NCI-H128 (cell line): ENCODE measurements around the gene LTBP2.

ENCODE experiments used
- DNase-seq: peaks from one replicate; lab custom pipeline; 2025; ENCODE audit not compliant: unreplicated experiment; lab: John Stamatoyannopoulos, UW

LTBP2 gene

DNA sequence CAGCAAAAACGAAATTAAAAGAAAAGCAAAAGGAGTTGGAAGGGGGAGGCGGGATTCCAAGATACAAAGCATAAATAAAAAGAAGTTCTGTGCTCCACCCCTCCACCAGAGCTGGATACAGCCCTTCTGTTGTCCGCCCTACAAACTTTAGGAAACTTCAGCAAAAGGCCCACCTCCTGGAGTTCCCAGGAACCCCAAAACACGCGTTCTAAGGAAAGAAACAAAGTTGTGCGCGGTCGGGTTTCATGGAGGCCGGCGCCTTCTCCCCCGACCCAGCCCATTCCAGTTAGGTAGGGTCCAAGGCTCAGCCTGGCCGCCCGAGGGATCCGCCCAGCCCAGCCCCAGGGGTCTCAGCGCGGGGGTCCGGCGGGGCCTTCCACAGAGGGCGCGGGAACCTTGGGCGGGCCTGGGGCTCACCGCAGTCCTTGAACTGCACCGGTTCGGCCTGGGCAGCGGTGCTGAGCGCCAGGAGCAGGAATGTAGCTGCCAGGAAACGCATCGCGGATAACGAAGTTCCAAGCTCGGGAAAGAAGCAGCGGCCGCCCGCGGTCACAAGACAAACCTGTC lies 119.2 kb downstream of the LTBP2 start, which contains the start of gene NPC2:
Gene NPC2, minus strand, starts transcription at position 530 of the 567 bp plus-strand sequence. Its CDS starts 31 bp downstream, at position 499.
- no peak for DNase-seq

DNA sequence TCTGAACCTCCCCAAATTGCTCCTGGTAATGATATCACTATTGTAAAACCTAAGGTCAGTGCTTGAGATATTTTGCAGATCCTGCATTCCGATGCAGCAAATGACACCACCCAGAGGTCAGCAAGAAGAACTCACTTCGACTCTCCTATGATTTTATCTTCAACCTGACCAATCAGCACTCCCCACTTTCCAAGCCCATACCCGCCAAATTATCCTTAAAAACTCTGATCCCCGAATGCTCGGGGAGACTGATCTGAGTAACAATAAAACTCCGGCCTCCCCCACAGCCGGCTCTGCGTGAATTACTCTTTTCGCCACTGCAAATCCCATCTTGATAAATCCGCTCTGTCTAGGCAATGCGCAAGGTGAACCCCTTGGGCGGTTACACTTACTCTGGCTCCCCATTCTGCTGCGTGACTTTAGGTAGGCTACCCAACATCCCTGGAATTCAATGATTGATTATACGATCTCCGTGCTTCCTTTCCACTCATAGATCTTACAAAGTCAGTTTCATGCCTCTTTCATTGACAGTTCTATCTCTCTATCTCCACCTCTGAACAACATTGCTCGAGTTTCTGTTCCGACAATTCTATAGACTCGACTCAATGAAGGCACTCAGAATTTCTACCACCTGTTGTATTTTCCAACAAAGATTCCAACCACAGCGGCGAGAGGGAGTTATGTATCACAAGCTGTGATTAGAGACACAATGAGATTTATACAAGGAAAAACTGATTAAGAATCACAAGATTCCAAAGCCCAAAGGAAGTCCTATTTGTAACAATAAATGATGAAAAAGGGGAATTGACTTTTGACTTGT lies 119.9 kb downstream of the LTBP2 start:
- no peak for DNase-seq

DNA sequence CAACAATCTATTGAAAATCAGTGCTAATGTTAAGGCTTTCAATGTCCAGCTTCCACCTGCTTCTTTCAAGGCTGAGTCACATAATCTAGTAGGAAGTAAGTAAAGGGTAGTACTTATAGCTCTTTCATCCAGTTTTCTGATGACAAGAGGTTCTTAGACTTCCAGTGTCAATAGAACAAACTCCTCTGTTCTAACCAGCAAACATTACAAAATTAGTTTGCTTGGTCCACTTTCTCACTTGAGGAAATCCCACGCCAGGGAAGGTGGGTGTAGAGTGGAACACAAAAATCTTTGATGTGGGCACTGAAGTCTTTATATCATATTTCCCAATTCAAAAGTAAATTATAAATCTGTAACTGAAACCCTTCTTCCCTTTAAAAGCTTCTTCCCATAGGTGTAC lies 121.6 kb downstream of the LTBP2 start:
- no peak for DNase-seq

DNA sequence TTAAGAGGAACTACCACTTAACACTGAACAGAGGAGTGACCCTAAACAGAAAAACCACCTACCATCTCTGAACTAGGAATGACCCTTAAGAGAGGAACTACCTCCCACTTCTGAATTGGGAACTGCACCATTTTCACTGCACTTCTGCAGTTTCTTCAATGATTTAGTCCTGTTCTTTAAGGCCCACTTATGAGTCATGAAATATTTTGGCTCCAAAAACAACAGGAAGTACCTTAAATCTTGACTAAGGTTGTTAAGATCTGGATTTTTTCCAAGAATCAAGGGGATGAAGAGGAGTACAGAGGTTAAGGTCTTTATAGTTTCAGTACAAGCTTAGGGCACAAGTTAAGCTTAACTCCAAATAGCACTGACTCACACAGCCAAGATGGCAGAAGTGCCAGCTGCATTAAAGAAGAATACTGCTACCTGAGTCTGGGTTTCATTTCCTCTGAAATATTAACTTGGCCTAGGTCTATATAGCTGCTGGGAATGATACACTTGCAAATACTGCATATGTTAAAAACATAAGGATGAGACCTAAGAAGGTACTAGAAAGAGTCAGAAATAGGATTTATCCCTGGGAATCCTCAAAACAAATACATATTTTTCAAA lies 123.1 kb downstream of the LTBP2 start:
- no peak for DNase-seq

DNA sequence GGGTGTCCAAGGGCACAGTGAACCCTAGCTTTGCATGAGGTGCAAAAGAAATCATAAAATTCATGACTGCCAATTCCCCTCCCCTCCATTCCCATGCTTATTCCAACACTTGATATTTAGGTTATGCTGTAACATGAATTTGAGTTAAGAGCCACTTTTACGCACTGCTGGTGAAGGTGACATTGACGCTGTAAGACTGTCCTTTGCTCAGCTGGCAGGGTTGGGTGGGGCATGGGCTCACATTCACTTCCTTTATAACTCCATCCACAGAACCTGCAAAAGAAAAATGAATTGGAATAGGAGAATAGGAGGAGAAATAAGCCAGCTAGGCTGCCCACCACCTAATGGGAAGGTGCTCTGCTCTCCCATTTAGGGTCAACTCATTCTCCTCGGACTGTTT lies 125.9 kb downstream of the LTBP2 start:
- no peak for DNase-seq

DNA sequence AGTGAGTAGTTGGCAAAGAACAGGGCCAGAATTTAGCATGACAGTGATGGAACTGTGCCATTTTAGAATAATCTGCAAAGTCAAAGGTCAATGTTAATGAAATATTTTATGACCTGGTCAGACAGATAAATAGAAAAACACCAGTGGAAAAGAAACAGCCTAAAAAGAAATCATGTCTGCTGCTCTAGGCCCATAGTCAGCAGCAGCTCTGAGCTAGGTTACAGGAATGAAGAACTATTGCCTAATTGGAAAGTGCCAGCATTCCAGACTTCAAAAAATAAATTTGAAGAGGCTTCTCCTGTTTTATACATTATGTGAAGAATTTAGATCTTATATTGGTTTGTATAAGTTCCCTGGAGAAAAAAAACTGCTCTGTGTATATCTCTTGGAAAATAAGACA lies 128.7 kb downstream of the LTBP2 start:
- DNase-seq: no peak

DNA sequence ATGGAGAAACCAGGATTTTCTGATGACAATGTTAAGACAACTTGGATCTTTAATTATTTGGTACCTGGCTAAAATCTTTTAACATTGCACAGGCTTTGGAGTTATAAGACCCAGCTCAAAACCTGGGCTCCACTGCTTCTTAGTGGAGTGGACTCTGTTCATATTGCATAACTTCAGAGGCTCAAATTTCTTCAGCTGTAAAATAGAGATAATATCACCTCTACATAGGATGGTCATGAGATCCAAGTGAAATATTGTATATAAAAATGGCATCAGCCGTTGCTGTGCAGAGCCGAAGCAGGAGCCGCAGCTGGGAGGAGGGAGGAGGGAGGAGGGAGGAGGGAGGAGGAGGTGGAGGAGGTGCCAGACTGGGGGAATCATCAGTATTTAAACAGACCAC lies 129.5 kb downstream of the LTBP2 start:
- DNase-seq: no peak

DNA sequence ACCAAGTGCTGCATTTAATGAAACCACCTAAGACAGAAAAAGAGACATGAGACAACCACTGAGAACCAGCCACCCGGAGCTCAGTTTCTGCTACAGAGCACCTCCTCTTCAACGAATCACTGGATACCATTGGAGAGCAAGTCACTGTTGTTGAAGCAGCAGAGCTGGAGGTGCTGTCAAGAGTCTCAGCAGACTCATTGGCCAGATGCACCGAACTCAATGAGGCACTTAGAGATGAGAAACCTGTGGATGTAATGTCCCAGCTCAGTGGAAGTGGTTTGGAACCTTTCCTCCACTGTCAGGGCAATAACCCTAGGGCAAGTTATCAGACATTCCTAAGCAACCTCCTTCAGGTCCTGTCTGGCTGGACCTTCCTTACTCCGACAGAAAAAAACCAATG lies 132.0 kb downstream of the LTBP2 start:
- DNase-seq: no peak

DNA sequence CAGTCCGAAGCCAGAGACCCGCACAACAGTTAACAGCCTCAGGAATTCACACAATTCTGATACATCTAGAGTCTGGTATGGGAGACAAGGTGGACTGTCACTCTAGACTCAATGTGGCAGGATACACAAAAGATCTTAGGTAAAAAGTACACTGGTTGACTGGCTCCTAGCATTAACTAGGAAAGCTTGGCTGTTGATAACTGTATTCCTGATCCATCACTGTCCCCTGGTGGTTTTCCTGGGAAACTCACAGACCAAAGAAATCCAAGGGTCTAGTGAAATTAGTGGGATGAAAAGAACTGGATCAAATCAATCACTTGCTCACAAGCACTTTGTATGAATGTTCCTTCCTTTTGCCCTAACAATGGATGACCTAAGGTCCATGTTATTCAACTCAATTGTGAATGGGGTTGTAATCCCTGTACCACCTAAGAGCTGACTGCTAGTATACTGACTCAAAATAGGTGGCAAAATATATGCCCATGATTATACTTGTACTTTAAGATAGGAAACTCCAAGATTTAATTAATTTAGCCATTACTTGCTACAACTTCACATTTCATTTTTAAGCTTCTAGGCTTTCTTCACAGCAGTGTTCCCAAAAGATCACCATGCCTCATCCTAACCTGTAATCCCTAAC lies 132.9 kb downstream of the LTBP2 start:
- no peak for DNase-seq

DNA sequence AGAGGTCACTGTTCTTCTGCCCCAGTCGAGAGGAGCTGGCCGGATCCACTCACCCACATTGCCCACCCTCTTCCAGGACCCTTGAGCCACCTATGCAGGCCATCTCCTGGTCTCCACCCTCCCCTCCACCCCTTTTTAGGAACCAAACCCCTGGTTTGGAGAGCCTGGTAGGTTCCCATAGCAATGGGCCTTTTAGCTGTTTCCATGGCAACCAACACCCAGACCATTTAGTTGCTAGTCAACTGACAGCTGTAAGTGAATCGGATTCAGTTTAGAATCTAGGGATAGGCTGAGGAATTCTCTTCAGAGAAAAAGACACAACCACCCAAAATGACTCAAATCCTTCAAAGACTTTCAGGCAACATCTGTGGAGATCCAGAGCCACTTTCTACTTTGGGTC lies 135.4 kb downstream of the LTBP2 start:
- no peak for DNase-seq

DNA sequence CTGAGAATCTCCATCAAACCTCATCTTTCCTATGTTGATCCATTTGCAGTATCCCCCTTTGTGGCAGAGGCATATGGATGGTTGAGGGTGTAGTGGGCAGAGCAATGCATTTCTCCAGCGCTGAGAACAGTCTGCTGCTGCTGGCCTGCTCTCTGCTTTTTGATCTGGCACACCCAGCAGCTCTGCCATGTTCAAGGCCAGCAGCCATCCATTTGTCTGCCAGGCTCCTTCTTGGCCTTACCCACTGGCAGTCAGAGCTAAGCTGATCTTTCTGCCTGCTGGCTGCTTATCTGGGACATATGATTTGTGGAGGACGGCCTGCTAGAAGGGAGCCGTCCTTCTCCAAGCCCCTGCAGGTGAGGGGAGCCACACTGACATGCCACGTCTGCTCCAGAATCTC lies 135.9 kb downstream of the LTBP2 start:
- no peak for DNase-seq

DNA sequence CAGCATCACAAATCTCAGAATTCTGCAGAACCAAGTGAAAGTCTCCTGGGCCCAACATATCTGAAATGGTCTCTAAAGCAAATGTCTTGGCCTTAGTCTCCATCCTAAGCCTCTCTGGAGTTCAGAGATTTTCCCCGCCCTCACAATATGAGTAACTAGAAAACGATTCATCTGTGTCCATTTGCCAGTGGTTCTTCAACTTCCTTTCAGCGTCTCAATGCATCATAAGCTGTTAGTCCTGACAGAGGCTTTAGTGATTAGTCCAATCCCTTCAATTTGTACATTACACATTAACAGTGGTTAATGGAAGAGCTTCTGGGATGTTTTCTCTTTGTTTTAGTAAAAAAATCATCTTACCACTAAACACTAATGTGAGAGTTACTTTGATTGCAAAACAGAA lies 136.4 kb downstream of the LTBP2 start:
- DNase-seq: no peak

DNA sequence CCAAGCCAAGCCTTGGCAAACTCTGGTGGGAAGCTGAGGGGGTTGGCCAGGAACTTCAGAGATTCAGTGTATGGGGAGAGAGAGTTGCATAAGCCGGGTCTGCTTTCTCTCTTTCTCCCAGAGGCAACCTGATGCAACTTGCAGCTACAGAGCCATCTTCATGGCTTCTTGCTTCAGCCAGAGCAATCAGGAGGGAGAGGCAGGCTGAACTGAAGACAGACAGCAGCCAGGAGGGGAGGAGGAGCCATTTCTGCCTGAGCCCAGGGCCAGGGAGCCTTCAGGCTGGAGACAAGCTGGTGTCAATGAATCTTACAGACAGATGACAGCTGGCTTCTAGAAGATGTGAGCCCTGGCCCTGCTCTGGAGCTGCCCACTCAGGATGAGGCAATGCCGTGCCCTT lies 137.7 kb downstream of the LTBP2 start:
- DNase-seq: no peak

DNA sequence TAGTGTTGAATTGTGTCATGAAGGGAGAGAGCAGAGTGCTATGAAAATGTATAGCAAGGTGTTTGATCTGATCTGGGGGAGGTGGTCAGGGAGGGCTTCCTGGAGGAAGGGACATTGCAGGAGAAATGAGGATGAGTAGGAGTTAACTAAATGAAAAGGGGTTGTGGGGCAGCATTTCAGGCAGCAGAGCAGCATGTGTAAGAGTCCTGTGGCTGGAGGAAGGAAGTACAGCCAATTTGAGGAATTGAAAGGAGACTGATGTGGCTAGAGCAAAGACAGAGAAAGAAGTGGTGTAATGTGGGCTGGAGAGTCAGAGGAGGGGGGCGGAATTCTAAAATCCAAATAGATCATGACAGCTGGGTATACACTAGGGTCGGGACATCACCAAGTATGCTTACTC lies 139.4 kb downstream of the LTBP2 start:
- no peak for DNase-seq

DNA sequence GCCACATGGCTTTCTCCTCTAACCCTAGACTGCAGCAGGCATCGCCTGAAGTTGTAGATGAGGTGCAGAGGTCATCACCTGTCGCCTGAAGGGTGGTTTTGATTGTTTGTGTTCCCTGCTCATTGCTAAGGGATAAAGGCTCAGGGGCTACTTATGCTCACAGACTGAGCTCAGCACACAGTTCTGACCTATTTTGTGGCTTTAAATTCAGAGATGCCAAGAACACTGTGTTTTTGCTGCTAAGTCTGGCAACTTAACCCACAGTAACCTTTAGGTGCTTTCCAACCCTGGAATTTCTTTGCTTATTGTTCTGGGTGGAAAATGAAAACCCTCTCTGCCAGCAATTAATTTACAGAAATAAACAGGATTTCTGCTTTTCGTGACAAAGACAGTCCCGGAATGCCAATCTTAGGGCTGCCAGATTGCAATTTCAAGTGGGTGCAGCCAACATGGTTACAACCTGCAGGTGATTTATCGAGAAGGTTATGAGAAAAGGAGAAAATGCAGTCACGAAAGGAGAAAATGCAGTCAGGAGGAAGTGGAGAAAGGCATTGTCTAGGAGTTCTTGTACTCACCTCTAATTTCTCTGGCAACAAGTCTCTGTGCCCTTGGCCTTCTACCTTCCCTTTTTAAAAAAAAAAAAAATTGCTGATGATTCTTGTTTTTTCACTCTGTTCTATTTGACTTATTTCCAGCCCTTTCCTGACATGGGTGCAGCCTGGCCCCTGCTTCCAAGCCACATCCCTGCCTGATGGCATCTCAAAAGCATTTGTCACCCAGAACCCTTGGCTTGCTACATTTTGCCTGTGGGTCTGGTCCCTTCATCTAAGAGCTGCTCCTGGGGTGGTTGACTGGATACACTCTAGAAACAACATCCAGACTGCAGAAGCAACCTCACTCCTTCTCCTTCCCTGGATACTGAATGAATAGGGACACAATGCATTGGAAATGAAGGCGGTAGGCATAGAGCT lies 142.2 kb downstream of the LTBP2 start:
- no peak for DNase-seq

DNA sequence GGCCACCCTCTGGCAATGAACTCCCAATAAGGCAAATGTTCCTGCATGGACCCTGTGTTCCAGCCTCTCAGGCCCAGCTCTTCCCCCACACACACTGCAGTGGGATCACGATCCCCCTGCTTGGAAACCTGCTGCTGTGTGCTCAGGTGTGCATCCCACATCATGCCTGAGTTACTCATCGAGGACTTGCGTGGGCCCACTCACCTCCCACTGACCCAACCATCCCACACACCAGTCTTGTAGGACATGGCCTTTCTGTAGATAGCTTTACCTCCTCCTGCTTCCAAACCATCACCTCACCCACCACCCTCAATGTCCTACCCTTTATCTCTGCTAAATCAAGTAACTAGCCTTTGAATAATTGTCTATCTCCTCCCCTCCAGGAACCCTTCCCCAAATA lies 143.5 kb downstream of the LTBP2 start:
- DNase-seq: no peak

DNA sequence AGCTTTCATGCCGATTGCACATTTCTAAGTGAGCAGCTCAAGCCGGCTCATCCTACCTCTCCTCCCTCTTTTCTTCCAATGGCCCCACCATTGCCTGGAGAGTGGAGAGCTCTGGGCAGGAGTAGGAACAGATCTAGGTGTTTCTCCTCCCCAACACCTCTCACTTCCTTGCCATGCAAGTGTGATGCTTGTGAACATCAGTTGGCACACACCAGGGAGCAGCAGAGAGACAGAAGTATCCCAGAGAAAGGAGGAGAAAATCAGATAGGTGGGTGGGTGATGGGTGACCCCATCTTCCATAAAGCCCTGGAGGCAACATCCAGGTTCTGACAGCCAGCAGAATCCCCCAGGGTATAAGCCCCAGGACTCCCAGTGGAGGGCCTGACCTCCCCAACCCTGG lies 146.7 kb downstream of the LTBP2 start:
- DNase-seq: no peak

DNA sequence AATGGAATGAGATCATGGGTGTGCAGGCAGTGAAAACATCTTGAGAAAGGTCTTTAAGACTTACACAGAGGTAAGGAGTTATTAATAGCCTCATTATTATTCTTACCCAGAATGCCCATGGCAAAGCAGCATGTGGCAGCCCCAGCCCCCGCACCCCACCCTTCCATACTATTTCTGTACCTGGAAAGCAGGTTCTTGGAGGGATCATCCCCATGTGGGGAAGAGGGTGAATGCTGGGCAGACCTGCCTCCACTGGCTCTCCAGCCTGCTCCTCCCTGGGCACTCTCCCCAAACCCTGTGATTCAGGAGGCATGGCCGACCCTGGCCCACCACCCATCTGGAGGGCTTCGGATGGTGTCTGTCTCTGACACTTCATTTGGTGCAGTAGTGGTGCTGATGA lies 147.3 kb downstream of the LTBP2 start:
- no peak for DNase-seq

DNA sequence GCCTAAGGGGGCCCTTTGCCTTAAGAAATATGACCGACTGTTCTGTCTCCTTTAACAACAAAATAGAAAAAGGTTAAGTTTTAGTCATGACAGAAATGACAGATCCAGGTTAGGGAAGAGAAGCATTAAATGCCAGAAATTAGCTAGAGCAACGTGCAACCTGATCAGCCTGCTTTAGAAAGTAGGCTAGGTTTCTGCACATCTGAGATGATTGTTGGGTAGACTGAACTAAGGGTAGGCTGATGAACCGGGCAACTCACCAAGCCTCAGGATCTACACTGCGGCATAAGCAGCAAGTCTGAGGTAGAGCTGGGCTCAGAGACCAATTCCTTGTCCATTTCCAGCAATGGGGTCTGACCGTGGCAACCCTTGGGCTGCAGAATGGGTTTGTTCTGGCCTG lies 148.3 kb downstream of the LTBP2 start:
- no peak for DNase-seq

DNA sequence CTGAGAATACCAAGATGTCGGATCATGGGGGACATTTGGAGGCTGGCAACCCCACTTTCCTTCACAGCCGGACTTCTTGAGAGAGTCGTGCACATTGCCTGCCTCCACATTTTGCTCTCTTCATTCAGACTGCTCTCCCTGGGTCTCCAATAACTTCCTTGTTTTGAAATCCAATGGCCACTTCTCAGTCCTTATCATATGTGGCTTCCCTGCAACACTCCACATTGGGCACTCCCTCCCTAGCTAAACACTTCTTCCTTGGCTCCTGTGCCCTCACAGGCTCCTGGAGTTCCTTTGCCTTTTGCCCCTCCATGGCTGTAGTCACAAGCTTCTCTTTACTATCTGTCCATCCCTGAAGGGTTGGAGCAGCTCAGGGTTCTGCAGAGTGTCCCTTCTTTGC lies 149.0 kb downstream of the LTBP2 start:
- DNase-seq: no peak

DNA sequence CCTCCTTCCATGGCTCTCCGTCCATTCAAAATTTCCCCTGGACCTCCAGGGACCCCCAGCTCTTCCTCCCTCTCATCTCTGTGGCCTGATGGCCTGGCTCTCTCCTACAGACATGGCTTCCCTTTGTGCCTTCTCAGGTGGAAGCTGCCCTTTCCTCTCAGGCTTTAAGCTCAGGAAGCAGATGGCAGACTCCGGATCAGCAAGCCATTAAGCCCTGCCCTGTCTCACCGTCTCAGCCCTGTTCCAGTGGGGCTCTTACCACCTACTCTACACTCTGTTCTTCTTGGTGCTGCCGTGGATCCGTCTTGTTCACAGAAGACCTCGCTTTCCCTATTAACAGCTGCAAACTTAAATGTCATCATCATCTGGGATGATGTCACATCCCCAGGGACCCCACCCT lies 152.1 kb downstream of the LTBP2 start:
- DNase-seq: no peak
